Fibroblast of lung (primary cell): ENCODE results near the gene ANKRD22. TPM values are rescaled to one million over a fixed set of nuclear protein-coding genes. Genes with fewer than 3 reads are reported as not detected.
A peak's percentile ranks its signal among the peaks of the same experiment; 100 is the strongest.

Experiments used
- DNase-seq, 2 donors: peaks; one replicate each; pipeline versions ENCODE4 v3.0.0 to v3.0.0-alpha.2; 2010; ENCODE audit warnings: low read depth in 2 of 2
- H2AFZ ChIP-seq: 2 replicates; pipeline ENCODE4 v1.5.1; 2012; ENCODE audit warnings: low read length, control low read depth, inconsistent platforms
- H3K27ac ChIP-seq: 2 replicates; pipeline ENCODE4 v1.5.1; 2011; ENCODE audit warnings: low read length, control low read depth; ENCODE audit not compliant: insufficient read depth
- H3K27me3 ChIP-seq: 2 replicates; pipeline ENCODE4 v1.5.1; 2011; ENCODE audit warnings: mild to moderate bottlenecking, low read length; ENCODE audit not compliant: control insufficient read depth, insufficient read depth
- H3K36me3 ChIP-seq: 2 replicates; pipeline ENCODE4 v1.5.1; 2011; ENCODE audit warnings: low read length; ENCODE audit not compliant: control insufficient read depth, insufficient read depth
- H3K4me1 ChIP-seq: 2 replicates; pipeline ENCODE4 v1.5.1; 2011; ENCODE audit warnings: low read length; ENCODE audit not compliant: control insufficient read depth, insufficient read depth; ENCODE audit errors: extremely low read depth
- H3K4me2 ChIP-seq: 2 replicates; pipeline ENCODE4 v1.5.1; 2011; ENCODE audit warnings: low read length, control low read depth; ENCODE audit not compliant: insufficient read depth; ENCODE audit errors: extremely low read depth
- H3K4me3 ChIP-seq, 4 experiments: fragments of 200-600 bp in 1 of 4; sonication (generic) in 1 of 4; replicated peaks in 1 of 4; 2 replicates each; pipeline ENCODE4 v1.5.1; 2011 to 2016; ENCODE audit warnings: low read length in 4 of 4, low read depth in 3 of 4, mild to moderate bottlenecking in 3 of 4, control low read depth in 2 of 4, inconsistent platforms in 1 of 4, mixed read lengths in 1 of 4; ENCODE audit not compliant: insufficient read depth in 1 of 4; ENCODE audit errors: control extremely low read depth in 1 of 4
- H3K79me2 ChIP-seq: 2 replicates; pipeline ENCODE4 v1.5.1; 2012; ENCODE audit warnings: mild to moderate bottlenecking, low read length, inconsistent platforms; ENCODE audit not compliant: control insufficient read depth, insufficient read depth
- H3K9ac ChIP-seq: 2 replicates; pipeline ENCODE4 v1.5.1; 2011; ENCODE audit warnings: mild to moderate bottlenecking, low read length, control low read depth; ENCODE audit not compliant: insufficient read depth
- H3K9me3 ChIP-seq: 2 replicates; pipeline ENCODE4 v1.5.1; 2012; ENCODE audit warnings: low read depth, low read length; ENCODE audit not compliant: control insufficient read depth, insufficient read depth
- H4K20me1 ChIP-seq: 2 replicates; pipeline ENCODE4 v1.5.1; 2011; ENCODE audit warnings: low read length; ENCODE audit not compliant: control insufficient read depth, insufficient read depth; ENCODE audit errors: extremely low read depth
- EZH2 ChIP-seq: IDR thresholded peaks from 2 replicates; pipeline ENCODE4 v1.5.1; 2012; ENCODE audit warnings: low read length, control low read depth, mild to moderate bottlenecking; ENCODE audit errors: missing control alignments
- polyA plus RNA-seq, 2 donors: library from polyadenylated mRNA; depleted of rRNA in 1 of 2; stranded (reverse) in 1 of 2; unstranded in 1 of 2; fragments of >200 nt; gene quantifications; 2 replicates each; pipeline ENCODE4 v1.2.1, GENCODE V29; 2011 to 2012; ENCODE audit warnings: missing spikeins in 1 of 2
- total RNA-seq: library from RNA; depleted of rRNA; stranded (reverse); fragments of >200 nt; gene quantifications from 2 replicates; pipeline ENCODE4 v1.2.1, GENCODE V29; 2014
- TF ChIP-seq, protein P1 (sequence below), 2 donors: IDR thresholded peaks in 1 of 2; conservative IDR thresholded peaks in 1 of 2; 1 replicate in 1 of 2; 2 replicates in 1 of 2; pipeline ENCODE4 v1.5.1; 2011 to 2012; ENCODE audit warnings: low read length in 2 of 2, control low read depth in 1 of 2, inconsistent platforms in 1 of 2, low read depth in 1 of 2, mild to moderate bottlenecking in 1 of 2

Gene ANKRD22
- total and polyA plus RNA-seq, 2 donors (not counting 1 experiment from before 2014, with no cell fraction given) = 0.17 TPM; not detected in 1

DNA sequence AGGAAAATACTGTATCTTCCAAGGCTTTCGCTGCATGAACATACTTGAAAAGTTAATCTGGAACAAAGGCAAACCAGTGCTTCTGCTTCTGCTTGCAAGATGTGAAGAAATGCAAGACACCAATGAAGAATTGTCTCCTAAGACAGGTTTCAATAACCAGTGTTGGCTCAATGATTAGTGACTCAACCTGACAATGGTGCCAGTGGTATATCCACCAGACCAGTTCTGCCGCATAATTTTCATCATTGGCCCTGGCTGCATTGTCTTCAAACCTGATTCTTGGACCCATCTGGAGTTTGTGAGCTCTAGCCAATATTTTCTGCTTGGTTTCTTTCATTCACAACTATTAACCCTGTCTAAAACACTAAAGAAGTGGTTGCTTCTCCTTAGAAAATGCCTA is 14.8 kb upstream of the ANKRD22 start:
- TF ChIP-seq, protein P1, sequence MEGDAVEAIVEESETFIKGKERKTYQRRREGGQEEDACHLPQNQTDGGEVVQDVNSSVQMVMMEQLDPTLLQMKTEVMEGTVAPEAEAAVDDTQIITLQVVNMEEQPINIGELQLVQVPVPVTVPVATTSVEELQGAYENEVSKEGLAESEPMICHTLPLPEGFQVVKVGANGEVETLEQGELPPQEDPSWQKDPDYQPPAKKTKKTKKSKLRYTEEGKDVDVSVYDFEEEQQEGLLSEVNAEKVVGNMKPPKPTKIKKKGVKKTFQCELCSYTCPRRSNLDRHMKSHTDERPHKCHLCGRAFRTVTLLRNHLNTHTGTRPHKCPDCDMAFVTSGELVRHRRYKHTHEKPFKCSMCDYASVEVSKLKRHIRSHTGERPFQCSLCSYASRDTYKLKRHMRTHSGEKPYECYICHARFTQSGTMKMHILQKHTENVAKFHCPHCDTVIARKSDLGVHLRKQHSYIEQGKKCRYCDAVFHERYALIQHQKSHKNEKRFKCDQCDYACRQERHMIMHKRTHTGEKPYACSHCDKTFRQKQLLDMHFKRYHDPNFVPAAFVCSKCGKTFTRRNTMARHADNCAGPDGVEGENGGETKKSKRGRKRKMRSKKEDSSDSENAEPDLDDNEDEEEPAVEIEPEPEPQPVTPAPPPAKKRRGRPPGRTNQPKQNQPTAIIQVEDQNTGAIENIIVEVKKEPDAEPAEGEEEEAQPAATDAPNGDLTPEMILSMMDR (conservative IDR thresholded peaks at IDR 0.05 in 1 of 2, IDR thresholded peaks at IDR 0.05 in 1 of 2; ENCODE audit: low read depth in 1 of 2, low read length in 2 of 2) = no peak
- no peak for TF ChIP-seq EZH2
- Histone ChIP-seq H4K20me1 (no peaks in the 10 kb centered on the region), H3K36me3 (no peaks in the 10 kb centered on the region), H3K4me2 (no peak overlapping the region), H2AFZ (no peak overlapping the region), H3K27ac (no peak overlapping the region), H3K9me3 (no peaks in the 10 kb centered on the region), H3K4me1 (no peaks in the 10 kb centered on the region), H3K9ac (no peak overlapping the region), H3K79me2 (no peaks in the 10 kb centered on the region), H3K27me3 (peaks cover 2% of the 10 kb centered on the region), H3K4me3 (no peak overlapping the region)
- DNase-seq = no peak

DNA sequence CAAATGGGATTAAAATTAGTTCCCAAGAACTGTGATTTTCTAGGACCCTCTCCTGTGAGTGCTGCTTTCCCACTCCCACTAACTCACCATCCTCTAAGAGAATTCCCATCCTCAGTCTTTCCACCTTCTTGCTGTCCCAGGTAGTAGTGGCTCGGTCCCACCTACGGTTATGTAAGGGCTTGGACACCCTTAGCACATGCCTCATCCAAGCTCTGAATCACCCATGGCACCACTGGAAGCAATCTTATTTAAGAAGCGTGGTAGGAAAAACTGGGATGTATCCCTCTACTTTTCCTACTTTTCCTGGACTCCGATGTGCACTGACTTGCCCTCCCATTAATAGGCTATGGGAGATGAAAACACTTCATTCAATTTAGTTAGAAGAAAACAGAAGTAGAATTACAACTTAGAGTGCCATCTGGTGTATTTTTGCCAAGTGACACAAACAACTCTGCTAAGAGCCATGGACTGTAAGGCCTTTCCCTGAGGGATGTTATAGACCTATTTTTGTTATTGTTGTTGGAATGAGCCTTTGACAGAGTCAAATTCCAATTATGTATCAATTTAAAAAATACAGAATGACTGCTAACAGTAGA is 13.7 kb upstream of the ANKRD22 start:
- no peak overlapping the region for H3K9ac ChIP-seq

DNA sequence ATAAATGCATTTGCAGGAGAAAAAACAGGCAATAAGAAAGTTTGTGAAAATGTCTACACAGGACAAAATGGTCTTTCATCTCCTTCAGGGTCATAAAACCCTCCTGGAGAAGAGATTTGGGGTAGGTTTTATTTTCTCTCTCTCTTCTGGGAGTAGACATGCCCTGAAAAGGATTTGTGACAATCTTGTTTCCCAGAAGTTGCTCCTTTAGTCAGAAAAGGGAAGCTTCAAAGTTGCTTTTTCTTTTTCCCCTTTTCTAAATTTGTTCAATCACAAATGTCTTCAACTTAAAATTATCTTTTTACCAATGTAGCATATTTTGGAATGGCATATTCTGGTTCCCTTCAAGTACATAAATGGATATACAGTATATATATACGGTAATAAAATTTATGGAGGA is 9.4 kb upstream of the ANKRD22 start:
- Histone ChIP-seq H3K4me3 (no peak overlapping the region), H3K27ac (no peak overlapping the region), H3K4me1 (no peaks in the 10 kb centered on the region), H3K9me3 (no peaks in the 10 kb centered on the region), H3K79me2 (no peaks in the 10 kb centered on the region), H3K27me3 (peaks cover 2% of the 10 kb centered on the region), H3K9ac (no peak overlapping the region), H3K4me2 (no peak overlapping the region), H4K20me1 (no peaks in the 10 kb centered on the region), H2AFZ (no peak overlapping the region), H3K36me3 (no peaks in the 10 kb centered on the region)
- TF ChIP-seq, protein P1 (conservative IDR thresholded peaks at IDR 0.05 in 1 of 2, IDR thresholded peaks at IDR 0.05 in 1 of 2; ENCODE audit: low read depth in 1 of 2, low read length in 2 of 2) = no peak
- TF ChIP-seq EZH2 = no peak
- no peak for DNase-seq

More for the DNA sequence above, 13.7 kb upstream of the ANKRD22 start:
- Histone ChIP-seq H2AFZ (no peak overlapping the region), H3K4me1 (no peaks in the 10 kb centered on the region), H3K79me2 (no peaks in the 10 kb centered on the region), H3K27ac (no peak overlapping the region), H4K20me1 (no peaks in the 10 kb centered on the region), H3K36me3 (no peaks in the 10 kb centered on the region), H3K4me2 (no peak overlapping the region), H3K9me3 (no peaks in the 10 kb centered on the region), H3K4me3 (no peak overlapping the region), H3K27me3 (peaks cover 2% of the 10 kb centered on the region)
- TF ChIP-seq, protein P1 (conservative IDR thresholded peaks at IDR 0.05 in 1 of 2, IDR thresholded peaks at IDR 0.05 in 1 of 2; ENCODE audit: low read depth in 1 of 2, low read length in 2 of 2) = peak; percentile 7 to 28
- no peak for TF ChIP-seq EZH2
- peak in 1 of 2 donors; percentile 54 for DNase-seq
